ENCODE results near the gene CA9. TPM values are rescaled to one million over a fixed set of nuclear protein-coding genes. Genes with fewer than 3 reads are reported as not detected.

The CA9 gene
- polyA plus RNA-seq, 1 experiment = 0.13 TPM

- Histone ChIP-seq H3K27me3 (ENCODE audit: control insufficient read depth, insufficient read depth, low read length) (no peaks in the 10 kb centered on the region), H3K4me3 (ENCODE audit: low read depth, low read length) (no peak overlapping the region), H3K36me3 (ENCODE audit: control insufficient read depth, insufficient read depth, low read length) (peaks cover 32% of the 10 kb centered on the region)
- ChIA-PET CTCF (interaction anchor here (0.8 to 11.4 kb wide), 10 partner anchors 8 to 284 kb away, joined by 3 to 116 read pairs (median 4); partner anchors contain the start of genes ARHGEF39, CCDC107 and RMRP), POLR2A (no interaction called here)
- no peak for DNase-seq (ENCODE audit: low read depth)
- TF ChIP-seq, protein P1, sequence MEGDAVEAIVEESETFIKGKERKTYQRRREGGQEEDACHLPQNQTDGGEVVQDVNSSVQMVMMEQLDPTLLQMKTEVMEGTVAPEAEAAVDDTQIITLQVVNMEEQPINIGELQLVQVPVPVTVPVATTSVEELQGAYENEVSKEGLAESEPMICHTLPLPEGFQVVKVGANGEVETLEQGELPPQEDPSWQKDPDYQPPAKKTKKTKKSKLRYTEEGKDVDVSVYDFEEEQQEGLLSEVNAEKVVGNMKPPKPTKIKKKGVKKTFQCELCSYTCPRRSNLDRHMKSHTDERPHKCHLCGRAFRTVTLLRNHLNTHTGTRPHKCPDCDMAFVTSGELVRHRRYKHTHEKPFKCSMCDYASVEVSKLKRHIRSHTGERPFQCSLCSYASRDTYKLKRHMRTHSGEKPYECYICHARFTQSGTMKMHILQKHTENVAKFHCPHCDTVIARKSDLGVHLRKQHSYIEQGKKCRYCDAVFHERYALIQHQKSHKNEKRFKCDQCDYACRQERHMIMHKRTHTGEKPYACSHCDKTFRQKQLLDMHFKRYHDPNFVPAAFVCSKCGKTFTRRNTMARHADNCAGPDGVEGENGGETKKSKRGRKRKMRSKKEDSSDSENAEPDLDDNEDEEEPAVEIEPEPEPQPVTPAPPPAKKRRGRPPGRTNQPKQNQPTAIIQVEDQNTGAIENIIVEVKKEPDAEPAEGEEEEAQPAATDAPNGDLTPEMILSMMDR (IDR thresholded peaks at IDR 0.05; ENCODE audit: insufficient read depth, low read depth, low read length) = peak; percentile 38
These were observed 53.2 kb downstream of the CA9 start for GRCh38 chr9:35726931-35727330.

GRCh38 chr9:35727676-35728040, 53.9 kb downstream of the CA9 start:
- ChIA-PET POLR2A (interaction anchor here (0.6 to 2.6 kb wide), 9 partner anchors 10 to 82 kb away, joined by 3 to 35 read pairs (median 5); partner anchors contain the start of gene TPM2), CTCF (interaction anchor here (1.0 to 11.4 kb wide), 9 partner anchors 12 to 283 kb away, joined by 3 to 116 read pairs (median 16); partner anchors contain the start of genes ARHGEF39, CCDC107, RMRP and TPM2)
- peak overlapping the region; percentile 28 for H3K4me3 ChIP-seq (ENCODE audit: low read depth, low read length)
- TF ChIP-seq, protein P1 (IDR thresholded peaks at IDR 0.05; ENCODE audit: insufficient read depth, low read depth, low read length) = no peak
- DNase-seq (ENCODE audit: low read depth) = no peak
- no peaks in the 10 kb centered on the region for H3K27me3 ChIP-seq (ENCODE audit: control insufficient read depth, insufficient read depth, low read length)
- H3K36me3 ChIP-seq (ENCODE audit: control insufficient read depth, insufficient read depth, low read length) = peaks cover 26% of the 10 kb centered on the region

- TF ChIP-seq, protein P1 (IDR thresholded peaks at IDR 0.05; ENCODE audit: insufficient read depth, low read depth, low read length) = no peak
- Histone ChIP-seq H3K27me3 (ENCODE audit: control insufficient read depth, insufficient read depth, low read length) (no peaks in the 10 kb centered on the region), H3K4me3 (ENCODE audit: low read depth, low read length) (peak overlapping the region; percentile 83), H3K36me3 (ENCODE audit: control insufficient read depth, insufficient read depth, low read length) (peaks cover 24% of the 10 kb centered on the region)
- ChIA-PET CTCF (interaction anchor here (1.0 to 11.4 kb wide), 14 partner anchors 12 to 282 kb away, joined by 3 to 116 read pairs (median 4); partner anchors contain the start of genes ARHGEF39, CCDC107, GBA2 and RGP1), POLR2A (interaction anchor here (0.6 to 2.6 kb wide), 11 partner anchors 9 to 83 kb away, joined by 3 to 35 read pairs (median 5); partner anchors contain the start of genes CCDC107, RMRP and TPM2)
- DNase-seq (ENCODE audit: low read depth) = peak; percentile 65
These were observed 54.6 kb downstream of the CA9 start for GRCh38 chr9:35728041-35728971.

GRCh38 chr9:35729101-35729500, 55.4 kb downstream of the CA9 start:
- H3K36me3 ChIP-seq (ENCODE audit: control insufficient read depth, insufficient read depth, low read length) = peaks cover 16% of the 10 kb centered on the region
- TF ChIP-seq, protein P1 (IDR thresholded peaks at IDR 0.05; ENCODE audit: insufficient read depth, low read depth, low read length) = no peak
- POLR2A ChIA-PET = interaction anchor here (1.3 to 2.6 kb wide), 3 partner anchors 8 to 49 kb away, joined by 5 to 35 read pairs (median 6); partner anchors contain the start of gene TPM2
- H3K27me3 ChIP-seq (ENCODE audit: control insufficient read depth, insufficient read depth, low read length) = no peaks in the 10 kb centered on the region
- CTCF ChIA-PET = interaction anchor here (0.6 to 11.4 kb wide), 13 partner anchors 13 to 206 kb away, joined by 3 to 116 read pairs (median 4); partner anchors contain the start of genes ARHGEF39, CA9, CCDC107 and GBA2
- H3K4me3 ChIP-seq (ENCODE audit: low read depth, low read length) = peak overlapping the region; percentile 83
- DNase-seq (ENCODE audit: low read depth) = no peak
